Calu3 (cell line): ENCODE data around the gene KLHDC8B. TPM values are rescaled to one million over a fixed set of nuclear protein-coding genes. Genes with fewer than 3 reads are reported as not detected.
"Not testable (repeated sequence)": the region's sequence is repeated elsewhere in the genome, so short reads cannot be mapped to it uniquely, and the experiment has no call there.

ENCODE experiments used
- BruUV-seq: library from RNA; stranded (reverse); fragments of 400-500 nt; replicated peaks from 2 replicates; lab custom pipeline; 2021; lab: Mats Ljungman, UMichigan
- CTCF ChIA-PET: fragments of 300-600 bp; sonication (Branson Sonifier 250); formaldehyde crosslinking; loops from one replicate; lab custom pipeline; 2022; ENCODE audit warnings: antibody characterized with exemption; lab: Charles Lee
- DNase-seq: peaks from one replicate; pipeline ENCODE4 v3.0.0; 2022
- H3K27ac Mint-ChIP-seq: one replicate; pipeline ENCODE4 v1.8.0; 2022; ENCODE audit warnings: mixed read lengths; ENCODE audit not compliant: unreplicated experiment
- H3K27me3 Mint-ChIP-seq: one replicate; pipeline ENCODE4 v1.8.0; 2022; ENCODE audit warnings: mixed read lengths; ENCODE audit not compliant: unreplicated experiment
- H3K36me3 Mint-ChIP-seq: one replicate; pipeline ENCODE4 v1.8.0; 2022; ENCODE audit warnings: mild to moderate bottlenecking, moderate library complexity, mixed read lengths; ENCODE audit not compliant: insufficient read depth, unreplicated experiment
- H3K4me1 Mint-ChIP-seq: one replicate; pipeline ENCODE4 v1.8.0; 2022; ENCODE audit warnings: mild to moderate bottlenecking, low read depth, mixed read lengths; ENCODE audit not compliant: unreplicated experiment
- H3K4me3 Mint-ChIP-seq: one replicate; pipeline ENCODE4 v1.8.0; 2022; ENCODE audit warnings: mild to moderate bottlenecking, low read depth, moderate library complexity, mixed read lengths; ENCODE audit not compliant: unreplicated experiment
- H3K9me3 Mint-ChIP-seq: one replicate; pipeline ENCODE4 v1.8.0; 2022; ENCODE audit warnings: low read depth, mixed read lengths; ENCODE audit not compliant: unreplicated experiment
- intact Hi-C: fragments of 100-400 bp; cut with micrococcal nuclease; formaldehyde crosslinking; loops from one replicate; pipeline ENCODE4 v1.10.0; 2022; ENCODE audit not compliant: unreplicated experiment
- total RNA-seq: library from RNA; stranded (reverse); gene quantifications from 2 replicates; pipeline ENCODE4 v1.2.3, GENCODE V29; 2022
- TF ChIP-seq, protein P1 (sequence below): fragments of 200-600 bp; IDR thresholded peaks from one replicate; pipeline ENCODE4 v1.8.0; 2022; ENCODE audit warnings: antibody characterized with exemption; ENCODE audit not compliant: unreplicated experiment

The KLHDC8B gene
- total RNA-seq, 1 experiment from 2014 or later, result 5.4 TPM

GRCh38 chr3:49199900-49200281 lies 28.5 kb downstream of the KLHDC8B start:
- CTCF ChIA-PET, result no interaction called here
- TF ChIP-seq, protein P1, sequence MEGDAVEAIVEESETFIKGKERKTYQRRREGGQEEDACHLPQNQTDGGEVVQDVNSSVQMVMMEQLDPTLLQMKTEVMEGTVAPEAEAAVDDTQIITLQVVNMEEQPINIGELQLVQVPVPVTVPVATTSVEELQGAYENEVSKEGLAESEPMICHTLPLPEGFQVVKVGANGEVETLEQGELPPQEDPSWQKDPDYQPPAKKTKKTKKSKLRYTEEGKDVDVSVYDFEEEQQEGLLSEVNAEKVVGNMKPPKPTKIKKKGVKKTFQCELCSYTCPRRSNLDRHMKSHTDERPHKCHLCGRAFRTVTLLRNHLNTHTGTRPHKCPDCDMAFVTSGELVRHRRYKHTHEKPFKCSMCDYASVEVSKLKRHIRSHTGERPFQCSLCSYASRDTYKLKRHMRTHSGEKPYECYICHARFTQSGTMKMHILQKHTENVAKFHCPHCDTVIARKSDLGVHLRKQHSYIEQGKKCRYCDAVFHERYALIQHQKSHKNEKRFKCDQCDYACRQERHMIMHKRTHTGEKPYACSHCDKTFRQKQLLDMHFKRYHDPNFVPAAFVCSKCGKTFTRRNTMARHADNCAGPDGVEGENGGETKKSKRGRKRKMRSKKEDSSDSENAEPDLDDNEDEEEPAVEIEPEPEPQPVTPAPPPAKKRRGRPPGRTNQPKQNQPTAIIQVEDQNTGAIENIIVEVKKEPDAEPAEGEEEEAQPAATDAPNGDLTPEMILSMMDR, result no peak
- Mint-ChIP-seq H3K27me3 (no peaks in the 10 kb centered on the region), H3K27ac (no peak overlapping the region), H3K9me3 (no peaks in the 10 kb centered on the region), H3K36me3 (no peaks in the 10 kb centered on the region), H3K4me1 (no peaks in the 10 kb centered on the region), H3K4me3 (no peak overlapping the region)
- intact Hi-C loops, result no loop called here
- no TSS peak for BruUV-seq
- DNase-seq, result no peak

DNA sequence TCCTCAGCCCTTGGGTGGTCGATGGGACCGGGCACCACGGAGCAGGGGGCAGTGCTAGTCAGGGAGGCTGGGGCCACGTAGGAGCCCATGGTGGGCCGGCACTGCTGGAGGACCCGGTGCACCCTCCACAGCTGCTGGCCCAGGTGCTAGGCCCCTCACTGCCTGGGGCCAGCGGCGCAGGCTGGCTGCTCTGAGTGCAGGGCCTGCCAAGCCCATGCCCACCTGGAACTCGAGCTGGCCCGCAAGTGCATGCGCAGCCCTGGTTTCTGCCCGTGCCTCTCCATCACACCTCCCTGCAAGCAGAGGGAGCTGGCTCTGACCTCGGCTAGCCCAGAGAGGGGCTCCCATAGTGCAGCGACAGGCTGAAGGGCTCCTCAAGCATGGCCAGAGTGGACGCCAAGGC lies 42.1 kb downstream of the KLHDC8B start:
- BruUV-seq, result no TSS peak
- no peak overlapping the region for H3K4me3 Mint-ChIP-seq
- DNase-seq, result no peak
- peaks cover 9% of the 10 kb centered on the region for H3K4me1 Mint-ChIP-seq
- no peaks in the 10 kb centered on the region for H3K27me3 Mint-ChIP-seq
- no peak overlapping the region for H3K27ac Mint-ChIP-seq
- CTCF ChIA-PET, result no interaction called here
- peaks cover 4% of the 10 kb centered on the region for H3K36me3 Mint-ChIP-seq
- H3K9me3 Mint-ChIP-seq, result peaks cover 7% of the 10 kb centered on the region
- intact Hi-C loops, result no loop called here
- TF ChIP-seq, protein P1, result no peak

GRCh38 chr3:49213998-49214397 lies 42.6 kb downstream of the KLHDC8B start:
- CTCF ChIA-PET, result no interaction called here
- DNase-seq, result no peak
- no peaks in the 10 kb centered on the region for H3K27me3 Mint-ChIP-seq
- no peak overlapping the region for H3K4me3 Mint-ChIP-seq
- peaks cover 8% of the 10 kb centered on the region for H3K36me3 Mint-ChIP-seq
- intact Hi-C loops, result no loop called here
- peaks cover 7% of the 10 kb centered on the region for H3K9me3 Mint-ChIP-seq
- TF ChIP-seq, protein P1, result no peak
- no peak overlapping the region for H3K27ac Mint-ChIP-seq
- peaks cover 13% of the 10 kb centered on the region for H3K4me1 Mint-ChIP-seq
- no TSS peak for BruUV-seq

GRCh38 chr3:49216687-49217086 lies 45.3 kb downstream of the KLHDC8B start:
- H3K4me3 Mint-ChIP-seq, CTCF ChIA-PET, BruUV-seq, H3K27ac Mint-ChIP-seq, DNase-seq, H3K27me3 Mint-ChIP-seq, H3K9me3 Mint-ChIP-seq, intact Hi-C loops: not testable (repeated sequence)
- H3K4me1 Mint-ChIP-seq, result peaks cover 28% of the 10 kb centered on the region
- H3K36me3 Mint-ChIP-seq, result peaks cover 11% of the 10 kb centered on the region

DNA sequence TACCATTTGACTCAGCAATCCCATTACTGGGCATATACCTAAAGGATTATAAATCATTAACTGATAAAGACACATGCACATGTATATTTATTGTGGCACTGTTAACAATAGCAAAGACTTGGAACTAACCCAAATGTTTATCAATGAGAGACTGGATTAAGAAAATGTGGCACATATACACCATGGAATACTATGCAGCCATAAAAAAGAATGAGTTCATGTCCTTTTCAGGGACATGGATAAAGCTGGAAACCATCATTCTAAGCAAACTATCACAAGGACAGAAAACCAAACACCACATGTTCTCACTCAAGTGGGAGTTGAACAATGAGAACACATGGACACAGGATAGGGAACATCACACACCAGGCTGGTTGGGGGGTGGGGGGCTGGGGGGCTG lies 45.7 kb downstream of the KLHDC8B start:
- CTCF ChIA-PET, result not testable (repeated sequence)

More for the DNA sequence above, 45.7 kb downstream of the KLHDC8B start:
- H3K9me3 Mint-ChIP-seq, H3K27me3 Mint-ChIP-seq, H3K27ac Mint-ChIP-seq, intact Hi-C loops, H3K4me3 Mint-ChIP-seq, BruUV-seq, DNase-seq: not testable (repeated sequence)
- Mint-ChIP-seq H3K4me1 (peaks cover 32% of the 10 kb centered on the region), H3K36me3 (peaks cover 15% of the 10 kb centered on the region)
